ENCODE results near the gene ICAM3.
A peak's percentile ranks its signal among the peaks of the same experiment; 100 is the strongest.
"Not testable (repeated sequence)": the region's sequence is repeated elsewhere in the genome, so short reads cannot be mapped to it uniquely, and the experiment has no call there.

Gene ICAM3

DNA sequence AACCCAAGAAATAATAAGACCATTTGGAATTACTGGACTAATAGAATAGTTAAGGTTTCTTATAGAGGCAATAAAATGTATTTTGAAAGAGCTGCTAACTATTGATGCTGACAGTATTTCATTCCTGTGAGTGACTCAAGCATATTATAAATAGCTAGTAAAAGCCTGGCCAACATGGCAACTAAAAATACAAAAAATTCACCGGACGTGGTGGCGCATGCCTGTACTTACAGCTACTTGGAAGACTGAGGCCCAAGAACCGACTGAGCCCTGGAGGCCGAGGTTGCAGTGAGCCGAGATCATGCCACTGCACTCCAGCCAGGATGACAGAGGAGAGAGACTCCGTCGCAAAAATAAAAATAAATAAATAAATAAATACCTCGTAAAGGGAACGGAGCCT, 5.4 kb upstream of the ICAM3 start:
- DNase-seq: no peak

DNA sequence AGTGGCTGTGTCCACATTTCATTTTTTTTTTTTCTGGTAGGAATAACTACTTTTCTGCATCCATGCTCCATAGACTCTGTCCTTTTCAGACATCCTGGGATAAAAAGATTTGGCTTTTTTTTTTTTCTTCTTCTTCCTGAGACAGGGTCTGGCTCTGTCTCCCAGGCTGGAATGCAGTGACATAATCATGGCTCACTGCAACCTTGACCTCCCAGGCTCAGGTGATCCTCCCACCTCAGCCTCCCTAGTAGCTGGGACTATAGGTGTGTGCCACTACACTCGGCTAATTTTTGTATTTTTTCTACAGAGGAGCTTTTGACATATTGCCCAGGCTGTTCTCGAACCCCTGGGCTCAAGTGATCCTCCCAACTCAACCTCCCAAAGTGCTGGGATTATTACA, 4.1 kb upstream of the ICAM3 start:
- no peak for DNase-seq

DNA sequence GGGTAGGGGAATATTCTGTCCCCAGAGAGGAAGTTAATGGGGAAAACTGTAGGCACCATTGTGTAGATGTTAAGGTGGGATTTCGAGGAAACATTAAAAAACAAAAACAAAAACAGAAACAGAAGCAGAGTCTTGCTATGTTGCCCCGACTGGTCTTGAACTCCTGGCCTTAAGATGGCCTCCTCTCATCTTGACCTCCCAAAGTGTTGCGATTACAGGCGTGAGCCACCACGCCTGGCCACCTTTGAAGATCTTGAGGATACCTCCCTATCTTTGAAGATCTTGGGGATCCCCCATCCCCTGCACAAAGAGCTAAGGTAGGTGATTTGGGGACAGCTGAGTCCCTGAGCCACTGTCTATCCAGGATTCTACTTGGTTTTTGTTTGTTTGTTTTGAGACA, 553 bp upstream of the ICAM3 start:
- DNase-seq: no peak

DNA sequence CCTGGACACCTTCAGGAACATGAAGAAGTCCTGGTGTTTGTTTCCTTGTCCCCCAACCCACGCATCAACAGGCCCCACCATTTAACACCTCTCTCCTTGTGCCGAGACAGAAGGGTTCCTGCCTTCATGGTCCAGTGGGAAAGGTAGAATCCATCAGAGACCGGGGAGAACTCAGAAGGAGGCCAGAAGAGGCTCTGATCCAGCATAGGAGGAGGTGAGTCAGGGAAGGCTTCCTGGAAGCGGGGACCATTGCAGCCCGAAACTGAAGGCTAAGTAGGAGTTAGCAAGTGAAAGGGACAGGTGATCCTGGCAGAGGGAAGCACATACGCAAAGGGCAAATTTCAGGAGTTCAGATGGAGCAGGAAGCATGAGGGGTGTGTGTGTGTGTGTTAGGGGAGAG, 484 bp downstream of the ICAM3 start:
- no peak for DNase-seq

DNA sequence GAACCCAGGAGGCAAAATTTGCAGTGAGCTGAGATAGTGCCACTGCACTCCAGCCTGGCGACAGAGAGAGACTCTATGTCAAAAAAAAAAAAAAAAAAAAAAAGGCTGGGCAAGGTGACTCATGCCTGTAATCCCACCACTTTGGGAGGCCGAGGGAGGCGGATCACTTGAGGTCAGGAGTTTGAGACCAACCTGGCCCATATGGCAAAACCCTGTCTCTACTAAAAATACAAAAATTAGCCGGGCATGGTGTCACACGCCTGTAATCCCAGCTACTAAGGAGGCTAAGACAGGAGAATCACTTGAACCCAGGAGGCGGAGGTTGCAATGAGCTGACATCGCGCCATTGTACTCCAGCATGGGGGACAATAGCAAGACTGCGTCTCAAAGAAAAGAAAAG, 2.7 kb downstream of the ICAM3 start:
- not testable (repeated sequence) for DNase-seq

DNA sequence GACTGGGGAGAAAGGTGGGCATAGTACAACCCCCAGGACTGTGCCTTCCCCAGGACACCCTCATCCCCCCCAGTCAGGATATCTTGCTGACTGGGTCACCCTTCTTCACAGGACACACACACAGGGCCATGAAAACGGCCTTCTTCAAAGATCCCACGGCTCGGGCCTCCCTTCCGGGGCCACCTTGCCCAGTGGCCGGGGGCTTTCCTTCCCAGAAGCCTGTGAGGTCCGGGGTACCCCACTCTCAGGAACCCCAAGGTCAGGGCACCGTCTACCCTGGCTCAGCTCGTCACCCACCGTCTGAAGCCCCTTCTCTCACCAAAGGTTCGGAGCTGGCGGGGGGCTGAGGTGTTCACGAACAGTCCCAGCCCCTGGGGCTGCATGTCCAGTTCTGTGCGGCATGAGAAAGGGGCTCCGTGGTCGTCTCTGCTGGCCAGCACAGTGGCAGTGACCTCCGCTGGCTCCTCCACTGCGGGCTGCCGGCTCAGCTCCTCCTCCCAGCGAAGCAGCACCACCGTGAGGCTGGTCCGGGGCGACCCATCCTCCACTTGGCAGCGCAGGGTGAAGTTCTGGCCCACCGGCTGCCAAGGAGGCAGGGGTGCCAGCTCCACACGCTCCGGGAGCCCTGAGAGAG, 4.0 kb downstream of the ICAM3 start:
- no peak for DNase-seq

DNA sequence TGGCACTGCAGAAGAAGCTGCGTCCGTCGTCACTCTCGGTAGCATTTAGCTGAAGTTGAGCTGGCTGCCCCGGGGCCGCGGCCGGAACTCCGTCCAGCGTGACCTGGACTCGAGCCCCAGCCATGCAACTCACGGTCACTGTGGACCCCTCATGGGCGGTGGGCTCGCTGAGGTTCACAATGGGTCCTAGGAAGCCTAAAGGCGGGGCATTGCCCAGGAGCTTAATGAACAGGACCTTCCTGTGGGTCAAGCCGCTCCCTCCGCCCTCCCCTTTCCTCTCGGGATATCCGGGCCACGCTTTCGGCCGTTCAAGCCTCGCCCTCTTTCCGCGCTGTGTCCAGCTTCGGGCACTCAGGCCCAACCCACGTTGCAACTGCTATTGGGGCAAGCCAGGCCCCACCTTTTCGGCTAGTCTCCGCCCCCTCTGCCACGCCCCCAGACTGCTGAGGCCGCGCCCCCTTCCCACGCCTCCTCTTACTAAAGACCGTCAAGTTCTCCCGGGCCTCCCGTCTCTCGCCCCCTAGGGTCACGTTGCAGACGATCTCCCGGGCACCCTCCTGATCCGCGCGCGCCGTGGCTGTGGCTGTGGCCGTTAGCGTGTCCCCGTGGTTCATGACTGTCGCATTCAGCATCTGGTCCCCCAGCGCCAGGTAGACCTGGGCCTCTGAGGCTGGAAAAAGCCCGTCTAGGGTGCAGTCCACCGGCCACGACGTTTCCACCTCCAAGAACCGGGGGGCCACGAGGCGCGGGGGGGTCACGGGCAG, 4.7 kb downstream of the ICAM3 start:
- peak; percentile 49 for DNase-seq

DNA sequence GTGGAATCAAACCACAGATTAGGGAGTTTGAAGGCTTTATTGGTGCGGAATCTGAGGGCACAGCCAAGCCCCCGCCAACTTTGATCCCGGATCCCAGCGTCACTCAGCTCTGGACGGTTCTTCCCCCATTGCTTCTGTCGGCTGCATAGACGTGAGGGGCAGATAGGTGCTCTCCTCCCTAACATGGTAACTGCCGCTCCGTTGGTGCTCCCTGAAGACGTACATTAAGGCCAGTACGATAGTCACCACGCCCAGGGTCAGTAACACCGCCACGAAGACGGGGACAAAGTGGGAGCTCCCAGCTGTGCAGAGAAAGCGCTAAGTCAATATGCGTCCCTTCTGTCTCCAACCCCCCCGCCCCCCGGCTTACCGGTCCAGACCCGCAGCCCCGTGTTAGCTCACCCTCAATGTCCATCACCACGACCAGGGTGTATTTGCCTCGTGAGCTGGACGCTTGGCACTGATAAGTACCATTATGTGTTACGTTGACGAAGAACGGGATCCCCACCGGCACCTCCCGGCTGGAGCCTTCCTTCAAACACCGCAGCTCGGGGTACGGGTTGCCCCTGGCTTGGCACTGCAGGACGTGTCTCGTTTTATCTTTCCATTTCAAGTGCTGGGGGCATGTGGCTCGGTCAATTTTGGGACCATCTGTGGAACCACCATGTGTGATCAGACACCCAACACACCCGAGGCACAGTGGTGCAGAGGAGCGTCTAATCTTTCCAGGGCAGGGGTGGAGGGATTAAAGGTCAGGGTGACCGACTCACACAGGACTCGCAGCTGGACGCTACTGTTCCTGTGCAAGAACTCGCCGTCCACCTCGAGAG, 5.5 kb downstream of the ICAM3 start:
- DNase-seq: no peak

DNA sequence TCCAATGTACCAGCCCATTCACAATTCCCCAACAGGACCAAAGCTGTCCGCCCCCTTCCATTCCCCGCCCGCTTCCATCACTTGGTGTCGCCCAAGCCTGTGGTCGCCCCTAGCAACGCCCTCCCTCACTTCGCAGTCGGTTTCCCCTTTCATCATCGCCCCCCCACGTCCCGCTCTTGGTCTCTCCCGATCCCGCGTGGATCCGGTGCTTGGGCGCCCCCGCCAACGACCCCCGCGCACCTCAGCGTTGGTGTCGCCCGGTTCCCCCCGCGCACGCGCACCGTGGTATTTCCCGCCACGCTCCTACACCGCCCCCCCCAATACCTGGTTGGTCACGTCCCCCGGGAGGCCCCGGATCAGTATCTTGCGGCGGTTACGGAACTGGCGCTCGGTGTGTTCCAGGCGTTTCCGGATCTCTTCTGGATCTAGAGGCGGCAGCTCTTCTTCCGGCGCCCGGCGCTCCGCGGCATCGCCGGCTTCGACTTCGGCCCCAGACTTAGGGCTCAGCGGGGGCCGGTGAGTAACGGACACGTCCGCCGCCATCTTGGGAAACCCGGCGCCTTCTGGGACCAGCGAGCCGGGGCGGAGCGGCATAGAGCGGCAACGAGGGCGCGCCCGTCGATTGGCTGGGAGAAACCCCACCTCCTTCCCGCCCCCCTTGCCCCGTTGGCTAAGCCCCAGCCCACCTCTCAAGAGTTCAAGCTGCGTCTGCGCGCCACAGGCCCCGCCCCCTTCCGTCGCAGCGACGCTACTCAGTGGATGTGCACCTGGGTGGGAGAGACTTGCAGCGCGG, 6.3 kb downstream of the ICAM3 start, which contains the start of gene RAVER1:
Gene RAVER1, minus strand, starts transcription at position 565 of the 793 bp plus-strand sequence. Its CDS starts 22 bp downstream, at position 543.
- peak; percentile 98 for DNase-seq

DNA sequence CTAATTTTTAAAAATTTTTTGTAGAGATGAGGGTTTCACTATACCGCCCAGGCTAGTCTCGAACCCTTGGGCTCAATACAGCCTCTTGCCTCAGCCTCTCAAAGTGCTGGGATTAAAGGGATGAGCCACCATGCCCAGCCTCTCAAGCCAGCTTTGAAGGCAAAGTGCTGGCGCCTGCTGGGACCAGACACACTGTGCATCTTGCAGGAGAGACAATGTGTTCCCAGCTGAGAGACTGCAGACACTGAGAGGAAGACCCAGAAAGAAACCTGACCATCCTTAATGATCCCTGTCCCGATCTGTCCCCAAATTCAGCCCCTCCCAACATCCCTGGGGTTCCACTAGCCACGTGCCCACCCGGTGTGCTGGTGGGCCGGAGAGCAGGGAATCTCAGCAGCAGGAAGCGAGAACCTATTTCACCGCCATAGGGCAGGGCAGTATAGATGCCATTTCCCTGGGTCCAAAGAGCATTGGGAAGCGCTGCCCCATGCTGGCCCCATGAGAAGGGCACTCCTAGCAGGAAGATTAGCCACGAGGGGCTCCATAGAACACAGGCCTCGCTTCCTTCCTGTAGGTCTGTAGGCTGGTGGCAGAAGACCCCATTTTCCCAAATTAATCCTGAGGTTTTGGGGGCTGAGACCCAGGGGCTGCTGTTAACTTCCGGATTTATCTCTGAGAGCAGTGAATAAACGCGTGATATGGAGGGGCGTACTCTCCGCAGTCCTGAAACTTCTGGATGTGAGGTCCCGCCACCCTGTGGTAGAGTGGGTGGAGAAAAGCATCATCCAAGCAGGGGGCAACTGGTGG, 7.1 kb downstream of the ICAM3 start:
- DNase-seq: no peak

DNA sequence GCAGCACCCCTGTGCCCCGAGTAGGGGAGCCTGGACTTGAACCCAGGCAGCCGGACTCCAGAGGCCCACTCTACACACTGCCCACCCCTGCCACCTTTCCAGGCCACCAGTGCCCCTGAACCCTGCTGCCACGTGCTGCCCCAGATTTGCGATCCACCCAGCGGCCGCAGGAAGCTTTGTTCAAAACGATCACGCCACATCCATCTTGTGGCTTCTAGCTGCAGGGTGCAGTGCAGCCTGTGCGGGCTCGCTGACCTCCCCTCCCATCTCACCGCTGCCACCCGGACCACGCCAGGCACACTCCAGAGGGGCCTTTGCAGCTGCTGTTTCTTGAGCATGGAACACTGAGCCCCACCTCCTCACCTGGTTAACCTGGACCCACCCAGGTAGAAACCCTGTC, 9.9 kb downstream of the ICAM3 start:
- no peak for DNase-seq

DNA sequence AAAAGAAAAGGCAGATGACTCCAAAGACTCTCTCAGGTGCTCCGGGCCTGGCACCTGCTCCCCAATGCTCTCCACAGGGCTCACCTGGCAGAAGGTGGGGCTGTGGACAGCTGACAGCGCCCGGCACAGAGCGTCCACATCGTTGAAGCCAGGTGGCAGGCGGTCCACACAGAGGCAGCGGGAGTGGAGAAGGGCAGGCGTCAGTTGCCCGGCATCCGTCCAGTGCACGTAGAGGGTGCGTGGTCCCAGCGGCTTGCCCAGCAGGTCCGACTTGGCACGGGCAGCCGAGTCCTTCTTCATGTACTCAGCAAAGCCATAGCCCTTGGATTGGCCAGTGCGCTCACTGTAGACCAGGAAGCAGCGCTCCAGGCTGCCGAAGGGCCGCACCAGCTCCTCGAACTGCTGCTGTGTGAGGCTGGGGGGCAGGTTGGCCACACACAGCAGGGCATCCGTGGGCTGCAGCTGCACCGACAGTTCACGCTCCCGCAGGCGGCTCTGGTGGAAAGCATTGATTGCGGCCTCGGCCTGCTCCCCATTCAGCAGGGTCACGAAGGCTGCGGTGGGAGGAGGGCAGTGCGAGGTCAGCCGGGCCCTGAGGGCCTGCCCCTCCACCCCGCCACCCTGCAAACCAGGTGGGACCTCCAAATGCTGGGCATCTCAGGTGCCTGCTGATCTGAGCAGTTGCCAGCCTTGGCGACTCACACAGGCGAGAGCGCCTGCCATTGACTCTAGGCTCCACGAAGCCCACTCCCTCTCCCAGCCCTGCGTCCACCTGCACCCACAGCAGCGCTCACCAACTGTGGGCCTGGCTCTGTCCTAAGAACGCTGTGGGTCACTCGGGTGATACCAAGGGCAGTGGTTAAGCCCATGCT, 10.6 kb downstream of the ICAM3 start:
- no peak for DNase-seq

DNA sequence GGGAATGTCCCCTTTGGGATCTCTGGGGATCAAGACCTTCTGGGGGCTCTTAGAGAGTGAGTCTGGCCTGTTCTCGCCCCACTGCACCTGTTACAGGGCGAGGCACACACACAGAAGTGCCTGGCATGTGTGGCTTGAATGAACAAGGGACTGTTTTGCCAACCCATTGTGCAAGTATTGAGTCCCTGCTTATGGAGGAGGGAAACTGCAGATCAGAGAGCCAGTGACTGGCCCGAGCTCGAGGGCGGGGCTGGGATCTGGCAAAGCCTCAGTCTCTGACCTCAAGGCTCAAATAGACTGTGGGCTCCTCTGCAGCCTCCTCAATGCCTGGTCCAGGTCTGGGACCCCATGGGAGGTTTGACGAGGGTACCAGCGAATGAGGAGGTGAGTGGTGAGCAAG, 11.6 kb downstream of the ICAM3 start:
- DNase-seq: no peak

DNA sequence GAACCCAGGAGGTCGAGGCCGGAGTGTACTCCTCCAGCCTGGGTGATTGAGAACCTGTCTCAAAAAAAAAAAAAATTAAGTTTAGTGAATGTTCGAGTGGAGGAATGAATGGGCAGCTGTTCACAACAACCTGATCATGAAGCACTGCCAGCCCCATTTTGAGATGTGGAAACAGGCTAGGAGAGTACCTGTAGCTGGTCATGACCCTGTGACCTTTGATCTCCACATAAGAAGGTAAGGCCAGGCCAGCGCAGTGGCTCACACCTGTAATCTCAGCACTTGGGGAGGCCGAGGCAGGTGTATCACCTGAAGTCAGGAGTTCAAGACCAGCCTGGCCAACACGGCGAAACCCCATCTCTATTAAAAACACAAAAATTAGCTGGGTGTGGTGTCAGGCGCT, 13.7 kb downstream of the ICAM3 start:
- no peak for DNase-seq

DNA sequence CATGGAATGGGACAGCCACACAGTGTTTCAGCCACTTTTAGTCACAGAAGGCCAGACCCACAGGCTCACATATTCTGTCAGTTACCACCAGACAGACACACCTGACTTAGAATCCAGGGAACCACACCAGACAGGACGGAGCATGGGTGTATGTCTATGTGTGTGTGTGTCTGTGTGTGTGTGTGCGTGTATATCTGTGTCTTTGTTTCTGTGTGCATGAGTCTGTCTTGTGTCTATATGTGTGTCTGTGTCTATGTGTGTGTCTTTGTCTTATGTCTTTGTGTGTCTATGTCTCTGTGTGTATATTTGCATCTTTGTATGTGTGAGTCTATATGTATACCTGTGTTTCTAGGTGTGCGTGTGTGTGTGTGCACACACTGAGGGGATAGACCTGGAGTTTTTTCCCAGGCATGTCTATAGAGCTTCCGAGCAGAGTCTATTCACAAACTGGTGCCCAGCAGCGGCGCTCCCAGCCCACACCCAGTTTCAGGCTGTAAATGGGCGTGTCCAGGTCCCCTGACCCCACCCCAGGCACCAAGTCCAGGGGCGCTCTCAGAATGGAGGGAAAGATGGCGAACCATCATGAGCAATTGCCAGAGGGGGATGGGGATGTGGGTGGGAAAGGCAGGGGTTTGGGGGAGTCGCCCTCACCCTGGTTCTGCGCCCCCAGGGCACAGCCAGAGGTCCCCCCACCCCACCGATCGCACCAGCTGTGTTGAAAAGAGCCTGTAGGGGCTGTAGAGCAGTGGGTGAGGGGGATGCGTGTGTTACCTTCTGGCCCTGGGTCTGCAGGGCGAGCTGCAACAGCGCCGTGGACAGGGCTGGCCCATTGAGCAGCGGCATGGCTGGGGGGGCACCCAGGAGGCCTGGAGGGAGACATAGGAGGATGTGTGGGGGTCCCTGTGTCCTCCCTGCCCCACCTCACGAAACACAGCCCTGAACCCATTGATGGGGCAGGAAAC, 17.3 kb downstream of the ICAM3 start:
- DNase-seq: no peak

DNA sequence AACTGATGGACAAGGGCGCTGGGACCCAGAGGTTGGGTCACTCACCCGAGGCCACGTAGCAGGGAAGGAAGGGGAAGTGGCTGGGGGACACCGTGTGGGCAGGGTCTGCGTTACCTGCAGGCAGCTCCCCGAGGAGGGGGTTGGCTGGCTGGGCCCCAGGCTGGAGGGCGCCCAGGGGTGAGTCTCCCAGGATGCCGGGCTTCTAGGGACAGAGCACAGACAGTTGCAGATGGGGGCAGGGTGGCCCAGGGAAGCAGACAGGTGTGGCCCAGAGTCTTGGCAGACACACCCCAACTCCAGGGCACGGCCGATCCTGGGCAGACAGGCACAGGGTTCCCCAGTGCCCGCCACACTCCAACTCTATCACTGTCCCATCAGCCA, 18.0 kb downstream of the ICAM3 start:
- no peak for DNase-seq

DNA sequence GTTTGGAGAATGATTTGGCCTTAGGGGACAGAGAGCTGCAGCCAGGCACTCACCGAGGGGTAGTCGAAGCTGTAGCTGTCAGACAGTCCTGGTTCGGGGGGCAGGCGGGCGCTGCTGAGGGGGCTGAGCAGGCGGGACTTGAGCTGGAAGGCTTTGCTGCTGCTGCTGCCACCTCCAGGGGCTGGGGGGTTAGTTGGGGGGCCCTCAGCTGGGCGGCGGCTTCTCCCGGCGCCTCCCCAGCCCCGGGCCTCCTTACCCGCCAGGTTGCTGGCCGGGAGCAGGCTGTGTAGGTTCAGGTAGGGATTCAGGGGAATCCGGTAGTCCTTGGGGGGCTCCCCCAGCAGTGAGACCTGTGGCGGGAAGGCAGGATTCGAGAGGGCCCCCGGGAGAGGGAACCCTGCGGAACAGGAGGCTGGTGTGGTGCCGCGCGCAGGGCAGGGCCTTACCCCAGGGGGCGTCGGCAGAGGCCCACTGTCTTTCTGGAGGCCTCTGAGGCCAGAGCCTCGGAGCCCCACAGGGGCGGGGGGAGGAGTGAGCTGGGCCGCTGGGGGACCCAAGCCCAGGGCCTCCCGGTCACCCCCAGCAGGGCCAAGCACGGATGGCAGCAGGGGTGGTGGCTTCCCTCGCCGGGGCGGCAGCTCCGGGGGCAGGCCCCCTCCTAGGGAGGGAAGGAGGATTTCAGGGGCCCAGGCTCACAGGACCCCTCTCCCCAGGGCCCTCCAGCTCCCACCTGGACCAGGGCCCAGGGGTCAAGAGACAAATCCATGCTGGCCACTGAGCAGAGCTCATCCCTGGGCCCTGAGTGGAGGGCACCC, 18.6 kb downstream of the ICAM3 start:
- no peak for DNase-seq

DNA sequence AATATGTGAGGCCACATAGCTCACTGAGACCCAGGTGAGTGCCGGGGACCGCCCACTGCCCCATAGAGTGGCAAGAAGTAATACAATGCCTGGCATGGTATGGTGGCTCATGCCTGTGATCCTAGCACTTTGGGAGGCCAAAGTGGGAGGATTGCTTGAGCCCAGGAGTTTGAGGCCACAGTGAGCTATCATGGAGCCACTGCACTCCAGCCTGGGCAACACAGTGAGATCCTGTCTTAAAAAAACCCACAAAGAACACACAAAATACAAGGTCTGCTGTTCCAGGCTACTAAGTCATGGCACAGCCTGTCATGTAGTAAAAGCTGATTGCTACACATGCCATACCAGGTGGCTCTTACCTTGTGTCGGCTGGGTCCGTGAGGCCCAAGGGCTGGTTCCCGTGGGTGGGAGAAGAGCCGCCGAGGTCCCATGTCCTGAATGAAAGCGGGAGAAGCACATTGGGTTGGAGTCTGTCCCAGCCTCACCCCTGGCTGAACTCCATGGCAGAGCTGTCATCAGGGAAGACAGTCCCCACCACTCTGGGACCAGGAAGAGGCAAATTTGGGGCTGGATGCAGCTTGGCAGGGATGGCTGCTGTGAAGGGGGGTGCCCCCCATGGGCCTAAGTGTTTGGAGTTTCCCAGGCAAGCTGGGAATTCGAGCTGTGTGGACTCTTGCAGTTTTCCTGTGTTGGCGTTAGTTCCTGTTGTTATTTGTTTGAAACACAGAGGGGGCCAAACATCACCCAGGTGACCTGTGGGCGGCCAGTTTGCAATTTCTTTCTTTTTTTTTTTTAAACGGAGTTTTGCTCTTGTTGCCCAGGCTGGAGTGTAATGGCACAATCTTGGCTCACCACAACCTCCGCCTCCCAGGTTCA, 20.4 kb downstream of the ICAM3 start:
- no peak for DNase-seq

Measured in stimulated activated CD4-positive, alpha-beta T cell treated with anti-CD3 and anti-CD28 coated beads, Interleukin-4, amount 100 ng/mL, for 1 hour (primary cell).